GM12892 (cell line): ENCODE results near the gene NAPG.

ENCODE experiments used
- POLR2A ChIP-seq: IDR thresholded peaks from 2 replicates; pipeline ENCODE4 v1.6.1; 2011; ENCODE audit warnings: low read depth, low read length, control low read depth
- POLR2AphosphoS5 ChIP-seq: IDR thresholded peaks from 2 replicates; pipeline ENCODE4 v1.6.1; 2011; ENCODE audit warnings: low read depth, low read length, control low read depth
- TAF1 ChIP-seq: IDR thresholded peaks from 2 replicates; pipeline ENCODE4 v1.6.1; 2011; ENCODE audit warnings: low read depth, mild to moderate bottlenecking, control low read depth, low read length, borderline replicate concordance

GRCh38 chr18:10544093-10544748, 18.4 kb downstream of the NAPG start:
- TF ChIP-seq POLR2A (no peak), POLR2AphosphoS5 (no peak), TAF1 (no peak)
